OCI-M1 (cell line): Measurements from ENCODE around the gene CABYR.
A peak's percentile ranks its signal among the peaks of the same experiment; 100 is the strongest.

Source experiments
- DNase-seq: peaks from one replicate; lab custom pipeline; 2025; lab: John Stamatoyannopoulos, UW

Gene CABYR, protein sequence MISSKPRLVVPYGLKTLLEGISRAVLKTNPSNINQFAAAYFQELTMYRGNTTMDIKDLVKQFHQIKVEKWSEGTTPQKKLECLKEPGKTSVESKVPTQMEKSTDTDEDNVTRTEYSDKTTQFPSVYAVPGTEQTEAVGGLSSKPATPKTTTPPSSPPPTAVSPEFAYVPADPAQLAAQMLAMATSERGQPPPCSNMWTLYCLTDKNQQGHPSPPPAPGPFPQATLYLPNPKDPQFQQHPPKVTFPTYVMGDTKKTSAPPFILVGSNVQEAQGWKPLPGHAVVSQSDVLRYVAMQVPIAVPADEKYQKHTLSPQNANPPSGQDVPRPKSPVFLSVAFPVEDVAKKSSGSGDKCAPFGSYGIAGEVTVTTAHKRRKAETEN

GRCh38 chr18:24138789-24139616 is at the start of gene CABYR:
Gene CABYR (plus strand): TSS chr18:24139062. CDS start chr18:24143115, 4,053 bp downstream.
- no peak for DNase-seq

- no peak for DNase-seq
Observed at GRCh38 chr18:24089076-24089475, 49.8 kb upstream of the CABYR start.

- DNase-seq = no peak
Observed at GRCh38 chr18:24089515-24090337, 49.1 kb upstream of the CABYR start.

GRCh38 chr18:24090876-24091275 is 48.0 kb upstream of the CABYR start:
- no peak for DNase-seq

GRCh38 chr18:24094561-24094960 is 44.3 kb upstream of the CABYR start:
- no peak for DNase-seq

GRCh38 chr18:24095976-24096375 is 42.9 kb upstream of the CABYR start:
- DNase-seq = no peak

- DNase-seq = no peak
Observed at GRCh38 chr18:24103320-24104021, 35.4 kb upstream of the CABYR start.

DNA sequence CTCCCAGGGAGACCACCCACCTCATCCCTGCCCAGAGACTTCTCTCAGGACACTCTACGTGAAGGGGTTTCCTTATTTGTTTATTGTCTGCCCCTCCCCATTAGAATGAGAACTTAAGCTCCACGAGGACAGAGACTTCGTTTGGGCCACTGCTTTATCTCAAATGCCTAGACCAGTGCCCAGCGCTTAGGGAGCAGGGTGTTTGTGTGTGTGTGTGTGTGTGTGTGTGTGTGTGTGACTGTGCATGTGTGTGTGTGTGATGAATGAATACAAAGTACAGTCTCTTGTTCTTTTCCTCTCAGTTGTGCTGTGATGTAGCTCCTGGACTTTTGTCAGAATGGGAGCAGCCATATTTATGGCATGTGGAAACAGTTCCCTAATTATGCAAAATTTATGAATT is 34.4 kb upstream of the CABYR start:
- DNase-seq = no peak

DNA sequence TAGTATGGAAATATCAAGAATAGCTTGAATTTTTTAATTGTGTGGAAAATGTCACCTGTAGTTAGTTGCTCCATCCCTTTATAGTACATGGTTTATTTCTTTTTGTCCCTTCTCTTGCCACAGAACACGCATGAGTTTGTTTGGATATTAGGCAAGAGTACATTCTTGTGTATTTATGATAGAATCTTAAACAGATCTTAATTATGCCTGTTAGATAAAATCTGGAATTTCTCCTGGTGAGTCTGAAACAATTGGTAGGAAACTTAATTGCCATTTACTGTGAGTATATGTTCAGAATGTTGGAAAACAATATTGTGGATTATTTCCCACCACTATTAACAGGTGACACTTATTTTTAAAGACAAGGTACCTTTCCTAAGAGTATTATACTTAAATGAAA is 30.2 kb upstream of the CABYR start:
- no peak for DNase-seq

DNA sequence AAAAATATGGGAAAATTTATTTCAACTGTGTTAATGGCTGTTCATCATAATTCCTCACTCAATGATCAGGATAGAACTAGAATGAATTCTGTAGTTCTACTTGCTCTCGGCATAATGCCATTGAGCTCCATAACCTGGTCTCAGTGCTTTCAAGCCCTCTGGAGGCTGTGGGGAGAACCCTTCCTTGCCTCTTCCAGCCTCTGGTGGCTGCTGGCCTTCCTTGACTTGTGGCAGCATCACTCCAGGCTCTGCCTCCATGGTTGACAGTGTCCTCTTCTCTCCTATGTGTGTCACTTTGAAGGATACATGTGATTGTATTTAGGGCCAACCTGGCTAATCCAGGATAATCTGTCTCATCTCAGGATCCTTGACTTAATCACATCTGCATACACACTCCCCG is 26.9 kb upstream of the CABYR start:
- no peak for DNase-seq

DNA sequence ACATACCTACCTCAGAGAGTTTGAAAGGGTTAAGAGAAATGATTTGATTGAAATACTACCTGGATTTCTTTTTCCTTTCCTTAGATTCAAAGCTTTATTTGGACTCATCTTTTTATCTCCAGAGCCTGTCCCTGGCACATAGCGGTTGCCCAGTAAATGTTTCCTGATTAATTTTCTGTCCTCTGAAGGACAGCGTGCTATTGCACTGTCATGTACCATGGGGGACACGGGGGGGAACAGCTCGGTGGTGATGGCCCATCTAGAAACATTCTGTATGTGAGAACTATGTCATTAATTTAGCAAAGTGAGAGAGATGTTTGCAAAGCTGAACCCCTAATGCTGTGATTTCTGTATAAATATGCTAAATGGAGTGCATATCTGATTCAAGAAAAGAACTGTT is 26.4 kb upstream of the CABYR start:
- DNase-seq = no peak

DNA sequence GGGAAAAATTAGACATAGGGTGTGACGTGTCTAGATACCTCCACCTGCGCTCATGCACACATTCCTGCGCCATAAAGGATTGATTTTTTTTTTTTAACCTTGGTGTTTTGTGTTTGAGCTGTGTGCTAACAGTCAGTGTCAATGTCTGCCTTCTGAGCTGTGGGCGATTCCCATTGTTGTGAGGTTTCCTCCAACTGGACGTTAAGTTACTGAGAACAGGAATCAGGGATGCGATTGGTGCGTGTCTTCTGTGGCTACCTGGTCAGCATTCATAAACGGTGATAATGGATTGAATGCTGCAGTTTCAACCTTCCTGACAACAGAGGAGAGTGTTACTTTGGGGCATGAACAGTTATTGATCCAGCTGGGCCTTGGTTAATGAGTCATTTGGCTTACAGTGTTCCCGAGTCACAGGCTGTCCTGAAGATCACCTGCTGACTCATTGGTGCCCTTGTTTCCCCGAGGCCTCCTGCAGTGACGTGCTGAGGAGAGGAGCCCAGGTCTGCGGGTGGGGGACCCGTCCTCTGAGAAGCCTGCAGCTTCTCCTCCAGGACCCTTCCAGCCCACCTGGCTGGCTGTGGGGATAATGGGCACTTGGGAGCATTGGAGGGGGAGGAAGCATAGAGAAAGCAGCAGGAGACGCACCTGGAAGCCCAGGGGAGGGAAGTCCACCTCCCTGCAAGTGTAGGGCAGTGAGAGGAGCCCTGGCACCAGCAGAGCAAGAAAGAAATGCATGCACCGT is 25.8 kb upstream of the CABYR start:
- no peak for DNase-seq

DNA sequence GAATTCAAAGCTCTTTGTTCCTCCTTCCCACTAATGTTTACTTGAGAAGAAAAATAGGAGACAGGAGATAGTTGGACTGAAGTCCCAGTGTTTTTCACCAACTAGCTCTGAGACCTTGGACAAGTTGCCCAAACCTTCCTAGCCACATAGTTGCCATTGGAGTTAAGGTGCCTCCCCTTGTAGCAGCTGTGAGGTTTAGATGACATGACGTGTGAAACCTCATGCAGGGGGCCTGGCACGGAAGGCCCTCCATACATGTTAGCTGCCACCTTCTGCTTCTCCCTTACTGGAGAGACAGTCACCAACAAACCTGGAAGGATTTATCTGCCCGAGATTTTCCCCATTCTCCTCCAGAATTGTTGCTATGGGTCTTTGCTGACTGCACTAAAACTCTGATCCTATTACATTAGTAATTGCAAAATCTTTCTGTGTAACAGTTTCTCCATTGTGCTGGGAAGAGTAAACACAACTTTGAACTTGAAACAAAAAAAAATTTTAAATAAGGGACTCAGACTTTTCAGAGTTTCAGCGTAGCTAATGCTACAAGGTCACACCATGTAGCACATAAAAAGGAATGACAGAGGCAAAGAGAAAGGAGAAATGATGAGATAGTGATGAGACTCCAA is 23.8 kb upstream of the CABYR start:
- DNase-seq = no peak

DNA sequence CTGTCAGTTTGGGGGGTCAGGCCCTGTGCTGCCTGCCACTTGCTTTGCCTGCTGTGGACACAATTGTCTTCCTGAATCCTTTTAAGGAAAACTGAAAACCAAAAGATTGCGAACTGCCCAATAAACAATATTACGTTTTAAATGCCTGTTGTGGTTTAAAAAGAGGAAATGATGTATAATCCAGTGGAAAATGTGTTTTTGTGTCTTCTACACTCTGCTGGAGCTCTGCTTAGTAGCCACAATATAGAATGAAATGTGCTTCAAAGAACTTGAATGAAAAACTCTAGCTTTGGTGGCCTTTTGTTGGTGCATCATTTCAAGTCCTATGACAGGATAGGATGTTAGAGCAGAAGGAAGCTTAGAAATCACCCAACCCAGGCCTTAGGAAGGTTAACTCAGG is 23.2 kb upstream of the CABYR start:
- peak; percentile 58 for DNase-seq

- peak; percentile 84 for DNase-seq
Observed at GRCh38 chr18:24118750-24119577, 19.9 kb upstream of the CABYR start.

DNA sequence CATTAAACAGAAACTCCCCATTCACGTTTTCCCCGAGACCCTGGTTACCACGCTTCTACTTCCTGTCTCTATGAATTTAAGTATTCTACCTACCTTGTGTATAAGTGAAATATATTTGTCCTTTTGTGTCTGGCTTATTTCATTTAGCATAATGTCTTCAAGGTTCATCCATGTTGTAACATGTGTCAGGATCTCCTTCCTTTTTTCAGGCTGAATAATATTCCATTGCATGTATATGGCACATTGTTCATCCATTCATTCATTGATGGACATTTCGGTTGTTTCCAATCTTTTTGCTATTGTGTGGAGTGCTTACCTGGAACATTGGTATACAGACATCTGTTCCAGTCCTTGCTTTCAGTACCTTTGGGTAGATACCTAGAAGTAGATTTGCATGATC is 18.2 kb upstream of the CABYR start:
- DNase-seq = no peak

DNA sequence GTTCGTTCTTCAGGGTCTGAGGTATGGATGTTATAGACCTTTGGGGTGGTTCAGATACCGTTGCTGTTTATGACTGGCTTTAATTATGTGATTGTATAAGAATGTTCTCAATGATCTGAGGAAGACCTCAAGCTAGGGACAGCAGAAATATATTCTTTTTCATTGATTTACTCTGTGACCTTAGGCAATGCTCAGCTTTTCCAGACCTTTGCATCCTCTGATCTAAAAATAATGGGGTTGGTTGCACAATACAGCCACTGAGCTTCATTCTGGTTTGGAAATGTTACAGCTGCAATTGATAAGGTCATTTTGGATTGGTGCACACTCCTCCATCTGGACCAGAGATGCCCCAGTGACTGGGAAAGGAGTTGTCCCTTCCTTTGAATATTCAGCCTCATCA is 17.2 kb upstream of the CABYR start:
- no peak for DNase-seq

DNA sequence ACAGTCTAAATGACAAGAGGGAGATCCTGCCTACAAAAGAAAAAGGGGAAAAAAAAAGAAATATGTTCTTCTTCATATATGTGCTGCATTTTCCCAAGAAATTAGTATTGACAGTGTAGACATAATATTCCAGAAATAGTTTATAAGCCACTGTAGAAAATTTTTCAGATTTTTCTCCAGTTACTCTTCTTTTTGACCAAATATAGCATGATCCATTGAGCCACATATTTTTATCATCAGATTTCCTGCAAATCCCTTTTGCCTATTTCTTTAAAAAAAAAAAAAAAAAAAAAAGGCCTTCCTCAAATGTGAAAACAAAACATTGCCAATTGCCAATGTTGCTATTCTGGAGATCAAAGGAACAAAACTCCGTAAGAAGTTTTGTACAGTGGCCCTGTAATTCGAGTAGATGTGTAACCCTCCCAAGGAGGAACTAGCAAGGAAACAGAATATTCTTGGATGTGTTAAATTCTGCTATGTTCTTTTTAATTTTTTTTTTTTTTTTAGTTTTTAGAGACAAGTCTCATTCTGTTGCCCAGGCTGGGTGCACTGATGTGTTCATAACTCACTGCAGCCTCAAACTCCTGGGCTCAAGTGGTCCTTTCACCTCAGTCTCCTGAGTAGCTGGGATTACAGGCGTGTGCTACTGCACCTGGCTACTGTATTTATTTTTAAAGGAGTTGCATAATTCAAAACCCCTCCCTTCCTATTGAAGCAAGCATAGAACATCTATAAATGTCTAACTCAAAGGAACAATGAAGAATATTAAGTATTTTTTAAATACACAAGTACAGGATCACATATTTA is 12.5 kb upstream of the CABYR start:
- DNase-seq = no peak

- DNase-seq = peak; percentile 26
Observed at GRCh38 chr18:24127735-24128134, 11.1 kb upstream of the CABYR start.
